ENCODE results near the gene SPACA1.
"Not testable (repeated sequence)": the region's sequence is repeated elsewhere in the genome, so short reads cannot be mapped to it uniquely, and the experiment has no call there.

SPACA1 gene, protein sequence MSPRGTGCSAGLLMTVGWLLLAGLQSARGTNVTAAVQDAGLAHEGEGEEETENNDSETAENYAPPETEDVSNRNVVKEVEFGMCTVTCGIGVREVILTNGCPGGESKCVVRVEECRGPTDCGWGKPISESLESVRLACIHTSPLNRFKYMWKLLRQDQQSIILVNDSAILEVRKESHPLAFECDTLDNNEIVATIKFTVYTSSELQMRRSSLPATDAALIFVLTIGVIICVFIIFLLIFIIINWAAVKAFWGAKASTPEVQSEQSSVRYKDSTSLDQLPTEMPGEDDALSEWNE

DNA sequence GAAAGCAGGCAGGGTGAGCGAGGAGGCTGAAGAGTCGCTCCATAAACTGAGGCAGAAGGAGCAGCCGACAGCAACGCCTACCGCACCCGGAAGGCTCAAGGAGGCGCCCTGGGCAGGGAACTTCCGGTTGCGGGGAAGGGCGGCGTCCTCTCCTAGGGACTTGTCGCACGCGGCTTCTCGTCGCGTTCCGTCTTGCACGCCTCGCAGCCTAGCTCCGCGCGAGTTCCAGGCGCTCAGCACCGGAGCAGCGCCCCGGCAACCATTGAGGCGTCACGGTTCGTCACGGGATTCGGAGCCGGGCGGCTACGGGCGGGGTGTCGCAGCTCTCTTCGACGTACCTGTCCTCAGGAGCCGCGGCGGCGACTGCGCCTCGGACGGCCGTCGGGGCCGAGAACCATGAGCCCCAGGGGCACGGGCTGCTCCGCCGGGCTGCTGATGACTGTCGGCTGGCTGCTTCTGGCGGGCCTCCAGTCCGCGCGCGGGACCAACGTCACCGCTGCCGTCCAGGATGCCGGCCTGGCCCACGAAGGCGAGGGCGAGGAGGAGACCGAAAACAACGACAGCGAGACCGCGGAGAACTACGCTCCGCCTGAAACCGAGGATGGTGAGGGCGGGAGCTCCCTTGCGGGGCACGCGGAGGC lies at the start of gene SPACA1:
SPACA1 (plus strand) TSS at position 332 of the 641 bp plus-strand sequence; CDS start at position 397, 65 bp downstream.
- no peak for DNase-seq

DNA sequence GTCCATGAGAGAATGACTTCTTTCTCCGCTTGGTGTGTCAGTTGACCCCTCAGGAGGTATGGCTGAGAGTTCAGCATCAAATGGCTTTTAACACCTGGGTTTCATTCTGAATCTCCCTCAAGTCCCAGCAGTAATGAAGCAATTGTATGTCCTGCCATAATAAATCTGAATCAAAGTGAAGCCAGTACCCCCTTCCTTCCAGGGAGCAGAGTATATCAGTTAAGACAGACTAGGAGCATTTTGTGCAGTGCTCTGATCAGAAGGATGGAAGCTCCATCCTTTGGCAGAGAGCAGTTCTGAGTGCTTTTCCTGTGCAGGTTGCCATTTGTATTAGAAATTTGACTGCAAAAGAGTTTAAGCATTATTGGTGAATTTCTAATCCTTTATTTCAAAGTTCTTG lies 46.9 kb upstream of the SPACA1 start:
- DNase-seq: no peak

DNA sequence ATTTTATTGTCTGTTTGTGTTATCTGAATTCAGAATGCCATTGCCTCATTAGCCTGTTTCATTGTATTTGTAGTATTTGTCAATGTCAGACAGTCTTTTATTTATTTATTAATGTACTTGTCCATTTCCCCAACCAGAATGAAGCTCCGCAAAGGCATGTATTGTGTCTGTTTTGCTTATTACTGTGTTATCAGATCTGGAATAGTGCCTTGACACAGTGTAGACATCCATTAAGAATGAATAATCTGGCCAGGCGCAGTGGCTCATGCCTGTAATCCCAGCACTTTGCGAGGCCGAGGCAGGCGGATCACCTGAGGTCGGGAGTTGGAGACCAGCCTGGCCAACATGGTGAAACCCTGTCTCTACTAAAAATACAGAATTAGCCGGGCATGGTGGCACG lies 46.4 kb upstream of the SPACA1 start:
- DNase-seq: not testable (repeated sequence)

DNA sequence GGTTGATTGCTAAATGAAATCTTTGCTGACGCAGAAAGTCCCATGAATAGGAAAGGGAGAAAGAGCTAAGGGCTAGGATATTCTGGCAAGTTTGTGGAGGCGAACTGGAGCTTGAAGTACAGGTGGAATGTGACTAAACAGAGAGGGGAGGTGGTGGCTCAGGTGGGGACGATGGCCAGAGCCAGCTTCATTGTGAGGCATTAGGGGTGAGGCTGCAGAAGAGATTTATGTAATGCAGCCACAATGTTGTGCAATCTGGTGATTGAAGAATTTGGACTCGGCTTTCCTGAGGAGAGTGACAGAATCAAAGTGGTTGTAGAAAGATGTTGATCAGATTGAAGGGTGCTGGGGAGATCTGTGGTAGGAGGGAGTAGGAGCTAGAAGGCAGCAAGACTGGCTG lies 42.9 kb upstream of the SPACA1 start:
- DNase-seq: no peak

DNA sequence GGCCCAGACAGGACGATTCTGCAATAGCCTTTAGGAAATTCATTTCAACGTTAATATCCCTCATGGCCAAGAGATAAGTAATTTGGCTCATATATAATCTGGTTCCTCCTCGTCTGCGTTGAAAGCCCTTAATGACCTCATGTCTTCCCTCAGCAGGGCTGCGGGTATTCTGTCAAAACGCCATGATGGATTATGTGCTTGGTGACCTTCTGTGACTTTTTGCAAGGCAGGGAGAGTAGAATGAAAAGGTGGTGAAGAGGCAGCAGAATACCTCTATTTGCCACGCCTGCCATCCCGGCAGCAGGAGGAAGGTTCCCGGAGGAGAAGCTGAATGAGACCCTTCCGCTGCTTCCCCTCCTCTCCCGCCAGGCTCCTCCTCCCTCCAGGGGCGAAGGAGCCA lies 41.1 kb upstream of the SPACA1 start:
- no peak for DNase-seq

DNA sequence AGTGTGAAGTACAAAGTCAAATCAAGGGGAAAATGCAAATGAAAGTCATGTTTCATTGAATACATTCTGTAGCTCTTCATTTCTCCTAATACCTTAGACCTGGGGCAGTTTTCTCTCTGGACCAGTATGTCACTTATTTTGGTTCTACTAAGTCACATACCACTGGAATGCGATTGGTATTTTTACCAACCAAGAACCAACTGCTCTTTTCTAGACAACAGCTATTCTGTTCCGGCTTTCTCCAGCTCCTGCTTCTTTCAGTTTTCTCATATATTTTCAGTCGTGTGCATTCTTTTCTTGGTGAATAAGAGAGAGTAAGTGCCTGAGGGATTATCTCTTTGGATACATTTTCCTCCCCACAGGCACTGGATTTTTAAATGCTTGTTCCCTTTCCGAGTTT lies 39.2 kb upstream of the SPACA1 start:
- DNase-seq: no peak

DNA sequence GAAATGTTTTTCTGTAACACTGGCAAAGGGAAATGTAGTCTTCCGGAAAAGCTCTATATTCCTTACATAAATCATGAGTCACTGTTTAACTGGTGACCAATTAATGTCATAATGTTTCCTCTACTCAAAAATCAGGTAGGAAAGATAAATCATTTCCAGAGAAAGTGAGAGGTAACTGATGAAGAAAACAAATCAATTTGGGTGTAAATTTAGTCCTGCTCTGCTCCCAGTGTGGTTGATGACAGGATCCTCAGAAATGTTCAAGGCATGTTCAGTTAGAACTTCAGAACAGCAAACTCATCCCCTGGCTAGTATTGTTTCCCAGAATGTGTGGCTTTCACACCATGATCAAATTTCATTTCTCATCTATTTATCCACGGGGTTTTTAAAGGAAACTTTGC lies 38.8 kb upstream of the SPACA1 start:
- peak in 1 of 3 experiments; percentile 20 for DNase-seq

DNA sequence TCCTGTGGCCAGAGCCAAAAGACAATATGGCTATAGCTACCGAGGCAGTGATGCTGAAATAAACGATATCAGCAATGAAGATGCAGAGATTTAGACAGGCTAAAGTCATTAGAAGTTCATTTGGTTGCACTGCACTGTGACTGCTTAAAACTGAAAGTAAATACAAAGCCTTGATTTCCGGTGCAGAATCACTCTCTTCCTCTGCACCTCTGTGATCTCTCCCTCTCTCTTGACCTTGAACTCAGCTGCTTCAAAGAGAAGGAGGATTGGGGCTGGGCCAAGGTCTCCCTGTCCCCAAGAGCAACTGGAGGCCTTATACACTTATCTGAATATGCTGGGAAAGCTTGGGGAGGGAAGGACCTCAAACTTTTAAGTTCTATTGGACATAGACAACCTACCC lies 34.6 kb upstream of the SPACA1 start:
- no peak for DNase-seq

DNA sequence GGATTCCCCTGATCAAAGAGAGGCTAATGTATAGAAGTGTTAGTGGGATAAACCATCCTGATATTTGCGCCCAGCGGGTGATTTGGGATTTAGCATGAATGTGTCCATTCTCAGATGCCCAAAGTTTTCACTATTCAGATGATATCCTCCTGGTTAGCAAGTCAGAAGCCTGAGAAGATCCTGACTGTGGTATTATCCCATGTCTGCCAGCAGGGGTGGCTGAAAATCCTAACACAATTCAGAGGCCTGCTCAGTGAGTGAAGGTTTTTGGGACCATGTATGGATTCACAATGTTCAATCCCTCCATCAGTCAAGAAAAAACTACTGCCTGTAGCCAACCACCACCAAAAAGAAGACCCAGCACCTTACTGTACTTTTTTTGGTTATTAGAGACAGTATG lies 34.1 kb upstream of the SPACA1 start:
- no peak for DNase-seq

DNA sequence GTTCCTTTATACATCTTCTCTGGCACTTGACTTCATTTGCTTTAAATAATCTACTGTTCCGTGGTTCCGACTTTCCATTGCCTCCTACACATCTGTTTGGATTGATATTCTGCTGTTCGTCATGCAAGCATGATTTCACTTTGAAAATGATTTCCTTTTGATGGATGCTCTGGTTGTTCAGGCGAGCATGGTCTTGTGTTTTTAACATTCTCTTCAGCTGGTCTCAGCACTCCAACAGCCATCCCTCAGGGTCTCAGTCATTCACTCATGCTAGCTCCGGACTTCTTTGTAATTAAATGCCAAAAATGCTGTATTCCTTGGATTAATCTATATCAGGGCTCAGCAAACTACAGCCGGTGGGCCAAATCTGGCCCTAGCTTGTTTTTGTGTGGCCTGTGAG lies 27.2 kb upstream of the SPACA1 start:
- no peak for DNase-seq

DNA sequence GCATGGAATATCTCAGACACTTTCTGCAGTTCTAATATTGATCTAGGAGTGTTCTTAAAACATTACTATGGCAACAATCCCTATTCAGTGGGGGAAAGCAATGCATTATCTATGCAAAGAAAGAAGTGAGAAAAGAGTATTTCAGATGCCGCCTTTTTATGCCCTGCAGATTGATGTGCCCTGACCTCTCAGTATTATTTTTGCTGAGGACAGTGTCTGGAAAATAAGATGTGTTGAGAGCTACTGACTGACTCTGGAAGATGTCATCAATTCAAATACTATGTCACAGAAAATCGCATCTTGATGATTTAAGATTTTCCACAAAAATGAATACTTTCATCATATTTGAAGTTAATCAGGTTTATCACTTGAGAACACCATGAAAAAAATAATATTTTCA lies 22.9 kb upstream of the SPACA1 start:
- no peak for DNase-seq

DNA sequence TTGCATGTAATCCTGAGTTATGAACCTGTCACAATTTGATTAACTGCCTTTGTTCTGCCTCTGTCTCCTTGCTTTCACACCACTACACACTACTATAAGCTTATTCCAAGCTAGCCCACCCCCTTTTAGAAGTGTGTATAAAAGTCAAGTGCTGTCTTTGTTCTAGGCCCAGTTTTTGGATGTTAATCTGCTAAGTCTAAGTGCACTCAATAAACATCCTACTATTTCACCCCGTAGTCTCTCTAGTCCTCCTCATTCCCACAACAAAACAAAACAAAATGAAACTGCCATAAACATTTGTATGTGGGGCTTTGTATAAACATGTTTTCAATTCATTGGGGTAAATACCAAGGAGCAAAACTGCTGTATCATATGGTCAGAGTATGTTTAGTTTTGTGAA lies 16.1 kb upstream of the SPACA1 start:
- peak in 1 of 3 experiments; percentile 7 for DNase-seq

DNA sequence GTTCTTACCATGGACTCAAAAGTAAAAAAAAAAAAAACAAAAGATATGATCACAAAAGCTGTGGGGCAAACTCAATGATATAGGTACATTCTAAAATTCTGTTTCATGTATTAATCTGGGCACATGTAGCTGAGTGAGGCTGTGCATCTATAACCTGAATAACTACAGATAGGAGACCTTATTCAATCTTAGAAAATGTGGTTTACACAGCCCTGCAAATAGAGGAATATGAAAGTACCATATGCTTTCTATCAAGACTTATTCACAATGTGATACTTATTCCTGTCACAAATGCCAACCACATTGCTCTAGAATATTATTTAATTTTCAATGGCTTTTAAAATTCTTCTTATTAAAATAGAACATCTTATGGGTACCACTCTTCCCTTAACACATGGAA lies 3.1 kb upstream of the SPACA1 start:
- no peak for DNase-seq

DNA sequence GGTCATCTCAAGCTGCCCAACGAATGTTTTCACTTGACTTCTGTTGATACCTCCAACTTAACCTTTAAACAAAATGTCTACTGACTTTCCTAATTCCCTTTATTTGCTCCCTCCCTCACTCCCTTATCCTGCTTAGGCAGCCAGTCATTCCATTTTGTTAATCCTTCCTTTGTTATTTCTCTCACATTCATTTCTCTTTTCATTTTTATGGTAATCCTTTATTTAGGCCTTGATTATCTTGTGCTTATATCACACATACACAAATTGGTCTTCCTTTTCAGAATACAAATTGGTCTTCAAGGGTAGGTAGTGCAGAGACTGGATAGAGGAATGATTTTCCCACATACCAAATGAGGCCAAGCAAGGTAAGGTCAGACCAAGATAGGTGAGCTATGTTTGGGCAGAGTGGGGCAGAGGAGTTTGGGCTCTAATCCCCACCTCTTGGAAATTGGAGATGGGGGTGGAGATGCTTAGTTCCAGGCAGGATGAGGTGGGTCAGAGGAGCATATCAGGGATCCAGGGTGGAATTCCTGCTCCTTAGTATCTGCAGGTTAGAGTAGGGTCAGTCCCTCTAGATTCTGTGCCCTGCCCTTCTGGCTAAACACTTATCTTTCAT lies 2.0 kb upstream of the SPACA1 start:
- no peak for DNase-seq

DNA sequence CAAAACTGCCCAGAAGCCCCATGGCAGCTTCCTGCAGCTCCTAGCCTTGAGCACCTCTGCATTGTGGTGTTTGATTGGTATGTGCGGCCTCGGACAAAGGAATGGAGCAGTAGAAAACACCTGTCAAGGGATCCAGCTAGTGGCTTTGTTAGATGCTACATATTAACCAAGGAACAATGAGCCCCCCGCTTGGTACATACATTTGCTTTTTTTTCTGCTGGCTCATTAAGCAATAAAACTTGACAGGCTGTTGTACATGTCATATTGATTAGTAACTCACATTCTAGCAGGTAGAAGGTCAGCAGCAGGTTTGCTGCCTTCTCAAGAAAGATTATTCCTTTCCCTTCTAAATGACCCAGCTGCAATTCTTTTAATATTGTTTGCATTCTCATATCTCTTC lies 937 bp downstream of the SPACA1 start:
- peak in 2 of 3 experiments; percentile 65 to 95 for DNase-seq

DNA sequence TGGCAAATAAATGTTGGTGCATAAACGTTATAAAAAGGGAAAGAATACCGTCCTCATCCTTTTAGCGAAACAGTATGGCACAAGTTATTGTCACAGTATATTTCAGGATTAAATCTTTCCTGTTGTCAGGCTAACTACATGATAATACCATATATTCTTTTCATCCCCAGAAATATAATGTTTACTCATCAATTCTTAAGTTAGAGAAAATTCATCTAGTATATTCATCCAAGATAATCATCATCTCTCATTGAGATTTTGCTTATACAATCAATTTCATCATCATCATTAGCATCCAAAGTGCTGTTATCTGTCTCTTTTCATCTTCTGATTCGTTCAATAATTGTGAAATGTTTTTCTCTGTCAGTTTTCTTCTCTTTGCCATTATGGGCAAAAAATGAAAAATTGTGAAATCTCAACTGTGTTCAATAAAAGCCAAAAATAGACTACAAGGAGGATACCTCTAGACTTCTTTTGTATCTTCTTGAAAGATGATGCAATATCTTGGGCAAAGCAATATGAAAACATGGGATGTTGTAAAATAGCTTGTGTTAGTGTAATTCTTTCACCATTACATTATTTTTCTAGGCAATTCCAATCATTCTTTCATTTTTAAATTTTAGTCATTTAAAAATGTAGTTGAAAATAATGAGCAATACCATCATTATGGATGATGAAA lies 2.6 kb downstream of the SPACA1 start:
- DNase-seq: no peak

DNA sequence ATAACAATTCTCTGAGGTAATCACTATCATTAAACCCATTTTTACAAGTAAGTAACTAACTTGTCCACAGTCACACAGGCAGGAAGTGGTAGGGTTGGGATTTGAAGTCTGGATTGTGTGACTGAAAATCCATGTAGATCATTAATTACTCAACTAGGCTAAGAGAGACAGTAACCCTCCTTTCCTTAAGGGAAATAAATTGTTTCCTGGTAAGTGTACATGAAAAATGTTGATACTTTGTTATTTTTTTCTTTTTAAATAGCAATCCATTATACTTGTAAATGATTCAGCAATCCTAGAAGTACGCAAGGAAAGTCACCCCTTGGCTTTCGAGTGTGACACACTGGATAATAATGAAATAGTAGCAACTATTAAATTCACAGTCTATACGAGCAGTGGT lies 11.6 kb downstream of the SPACA1 start:
- DNase-seq: no peak

DNA sequence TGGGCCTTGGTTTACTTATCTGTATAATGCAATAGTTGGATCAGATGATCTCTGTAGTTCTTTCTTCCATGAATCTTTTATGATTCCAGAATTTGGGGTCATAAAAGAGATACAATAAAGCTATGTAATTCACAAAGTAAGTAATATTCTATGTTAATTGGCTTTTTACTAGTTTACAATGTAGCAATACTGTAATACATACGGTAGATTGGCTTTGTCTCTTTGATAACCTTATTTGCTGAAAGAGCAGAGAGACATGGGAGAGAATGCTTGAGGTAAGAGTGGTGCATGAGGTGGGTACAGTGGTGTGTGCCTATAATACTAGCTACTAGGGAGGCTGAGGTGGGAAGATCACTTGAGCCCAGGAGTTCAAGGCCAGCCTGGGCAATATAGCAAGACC lies 14.7 kb downstream of the SPACA1 start:
- no peak for DNase-seq

DNA sequence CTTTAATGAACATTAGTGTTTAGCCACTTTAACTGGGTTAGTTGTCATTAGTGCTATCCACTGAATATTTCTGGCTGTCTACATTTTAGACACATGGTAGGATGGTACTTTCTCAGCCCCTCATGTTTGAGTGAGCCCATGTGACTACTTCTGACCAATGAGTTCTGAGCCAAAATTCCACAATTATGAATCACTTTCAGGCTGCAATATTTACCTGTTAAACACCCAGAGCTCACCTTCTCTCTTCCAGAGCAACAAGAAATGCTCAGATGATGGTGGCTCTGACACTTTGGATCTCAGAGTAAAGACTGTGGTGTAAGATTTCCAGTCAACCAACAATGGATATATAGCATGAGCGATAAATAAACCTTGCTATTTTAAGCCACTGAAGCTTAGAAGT lies 24.8 kb downstream of the SPACA1 start:
- DNase-seq: no peak

DNA sequence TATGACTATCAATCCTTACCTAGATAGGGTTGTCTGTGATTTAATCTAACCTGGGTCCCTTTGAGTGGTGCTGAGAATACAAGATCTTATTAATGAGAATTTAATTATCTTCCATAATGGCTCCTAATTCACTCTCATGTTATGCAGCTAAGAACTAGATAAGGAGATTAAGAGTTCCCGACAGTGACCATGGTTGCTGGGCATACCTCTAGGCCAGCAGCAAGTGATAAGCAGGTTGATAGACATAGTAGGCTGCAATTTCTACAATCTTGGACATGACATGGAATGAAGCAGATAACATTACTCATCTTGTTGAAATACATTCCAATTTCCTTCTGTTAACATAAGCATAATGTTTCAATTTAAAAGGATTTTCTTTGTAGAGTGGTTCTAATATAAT lies 27.1 kb downstream of the SPACA1 start:
- no peak for DNase-seq

DNA sequence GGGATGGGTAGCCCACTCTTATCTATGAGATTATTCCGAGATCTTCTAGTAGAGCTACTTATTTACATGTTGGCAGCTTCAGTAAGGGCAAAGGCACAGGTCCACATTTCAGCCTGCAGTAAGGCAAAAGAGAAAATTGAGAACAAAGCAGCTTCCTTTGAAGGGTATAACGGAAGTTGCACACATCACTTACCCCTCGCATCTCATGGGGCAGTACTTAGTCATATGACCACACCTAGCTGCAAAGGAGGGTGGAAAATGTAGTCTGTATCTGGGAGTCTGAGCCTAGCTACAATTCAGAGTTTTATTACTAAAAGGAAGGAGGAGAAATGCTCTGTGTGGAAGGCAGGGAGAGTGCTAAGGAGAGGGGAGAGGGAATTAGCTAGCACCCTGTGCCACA lies 29.7 kb downstream of the SPACA1 start:
- DNase-seq: no peak

DNA sequence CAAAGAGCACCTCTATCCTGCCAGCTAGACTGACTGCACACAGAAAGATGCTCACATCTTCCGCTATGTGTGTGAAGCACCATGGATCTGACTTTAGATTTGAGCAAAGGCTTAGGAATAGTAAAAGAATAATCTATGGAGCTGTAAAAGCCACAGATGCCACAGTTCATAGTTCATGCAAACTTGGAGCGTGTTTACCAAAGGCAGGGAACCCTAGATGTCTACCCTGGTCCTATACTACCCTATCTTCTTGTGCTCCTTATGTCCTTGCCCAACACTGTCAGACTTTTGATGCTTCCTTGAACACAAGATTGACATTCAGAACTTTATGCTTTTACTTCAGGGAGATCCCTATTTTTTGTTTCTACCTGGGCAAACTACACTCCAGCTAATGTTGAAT lies 39.2 kb downstream of the SPACA1 start:
- DNase-seq: no peak

DNA sequence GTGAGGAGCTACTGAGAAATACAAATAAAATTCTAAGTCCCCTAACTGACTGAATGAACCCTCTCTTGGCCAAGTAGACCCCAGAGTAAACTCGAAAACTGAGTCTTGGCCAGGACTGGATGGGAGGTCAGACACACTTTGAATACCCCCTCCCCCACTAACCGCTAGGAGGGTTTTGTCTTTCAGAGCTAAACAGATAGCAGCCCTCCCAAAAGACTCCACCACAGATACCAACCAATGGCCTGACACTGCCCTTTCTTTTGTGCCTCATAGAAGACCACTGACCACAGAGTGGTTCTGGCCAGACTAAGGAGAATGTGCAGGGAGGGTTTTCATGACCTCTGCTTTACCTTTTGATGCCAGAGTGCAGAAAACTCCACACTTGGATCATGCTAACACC lies 42.1 kb downstream of the SPACA1 start:
- DNase-seq: no peak
